HG02759 (cell line): ENCODE measurements around the gene ADD1.
"Not testable (repeated sequence)": the region's sequence is repeated elsewhere in the genome, so short reads cannot be mapped to it uniquely, and the experiment has no call there.

Experiments used
- ATAC-seq: cut with Tn5 transposase; IDR thresholded peaks from one replicate; pipeline ENCODE4 v1.9.1; 2021; ENCODE audit warnings: mild to moderate bottlenecking, moderate library complexity; ENCODE audit not compliant: unreplicated experiment

ADD1 gene

GRCh38 chr4:2932321-2932950 lies 88.8 kb downstream of the ADD1 start:
- no peak for ATAC-seq

GRCh38 chr4:2932951-2933565 lies 89.4 kb downstream of the ADD1 start:
- no peak for ATAC-seq

GRCh38 chr4:2933566-2934076 lies 90.0 kb downstream of the ADD1 start:
- no peak for ATAC-seq

GRCh38 chr4:2934077-2934812 lies 90.6 kb downstream of the ADD1 start:
- ATAC-seq, result no peak

GRCh38 chr4:2934813-2935761 lies 91.4 kb downstream of the ADD1 start:
- ATAC-seq, result peak; percentile 60

GRCh38 chr4:2935762-2936743 lies 92.4 kb downstream of the ADD1 start:
- ATAC-seq, result no peak

- ATAC-seq, result peak; percentile 35
These were observed 93.1 kb downstream of the ADD1 start for GRCh38 chr4:2936773-2937145.

- ATAC-seq, result no peak
These were observed 93.7 kb downstream of the ADD1 start for GRCh38 chr4:2937146-2937857.

- ATAC-seq, result no peak
These were observed 94.3 kb downstream of the ADD1 start for GRCh38 chr4:2937986-2938385.

GRCh38 chr4:2938411-2938810 lies 94.8 kb downstream of the ADD1 start:
- ATAC-seq, result not testable (repeated sequence)

GRCh38 chr4:2938906-2939305 lies 95.3 kb downstream of the ADD1 start:
- no peak for ATAC-seq

- no peak for ATAC-seq
These were observed 96.0 kb downstream of the ADD1 start for GRCh38 chr4:2939383-2940243.

- no peak for ATAC-seq
These were observed 96.9 kb downstream of the ADD1 start for GRCh38 chr4:2940267-2941137.

GRCh38 chr4:2941138-2942036 lies 97.7 kb downstream of the ADD1 start:
- no peak for ATAC-seq

GRCh38 chr4:2942037-2942531 lies 98.4 kb downstream of the ADD1 start:
- no peak for ATAC-seq
